Measurements from ENCODE around the gene PEX7.

DNA sequence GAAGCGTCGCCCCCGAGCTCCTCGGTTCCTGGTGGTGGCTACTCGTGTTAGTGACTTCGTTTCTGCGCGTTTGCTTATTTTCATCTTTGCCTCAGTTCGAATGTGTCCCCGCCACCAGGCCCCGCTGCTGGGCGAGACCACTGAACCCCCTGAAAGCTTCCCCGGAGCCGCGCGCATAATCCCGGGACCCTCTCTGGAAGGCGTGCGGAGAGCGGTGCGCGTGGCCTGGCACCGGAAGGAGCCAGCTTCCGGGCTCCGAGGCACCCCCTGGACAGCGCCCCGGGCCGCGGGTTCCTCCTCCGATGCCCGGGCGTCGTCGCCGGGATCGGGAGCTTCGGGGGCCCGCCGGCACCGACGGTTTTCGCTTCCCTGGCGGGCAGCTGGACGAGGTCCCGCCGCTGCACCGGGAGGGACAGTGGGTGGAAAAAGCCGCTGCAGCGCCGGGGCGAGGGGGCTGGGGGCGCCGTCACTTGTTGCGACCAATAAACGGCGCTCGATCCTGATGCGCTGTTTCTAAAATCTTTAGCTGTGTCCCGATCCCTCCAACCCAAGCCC lies 99.1 kb downstream of the PEX7 start:
- TF ChIP-seq, protein P1, sequence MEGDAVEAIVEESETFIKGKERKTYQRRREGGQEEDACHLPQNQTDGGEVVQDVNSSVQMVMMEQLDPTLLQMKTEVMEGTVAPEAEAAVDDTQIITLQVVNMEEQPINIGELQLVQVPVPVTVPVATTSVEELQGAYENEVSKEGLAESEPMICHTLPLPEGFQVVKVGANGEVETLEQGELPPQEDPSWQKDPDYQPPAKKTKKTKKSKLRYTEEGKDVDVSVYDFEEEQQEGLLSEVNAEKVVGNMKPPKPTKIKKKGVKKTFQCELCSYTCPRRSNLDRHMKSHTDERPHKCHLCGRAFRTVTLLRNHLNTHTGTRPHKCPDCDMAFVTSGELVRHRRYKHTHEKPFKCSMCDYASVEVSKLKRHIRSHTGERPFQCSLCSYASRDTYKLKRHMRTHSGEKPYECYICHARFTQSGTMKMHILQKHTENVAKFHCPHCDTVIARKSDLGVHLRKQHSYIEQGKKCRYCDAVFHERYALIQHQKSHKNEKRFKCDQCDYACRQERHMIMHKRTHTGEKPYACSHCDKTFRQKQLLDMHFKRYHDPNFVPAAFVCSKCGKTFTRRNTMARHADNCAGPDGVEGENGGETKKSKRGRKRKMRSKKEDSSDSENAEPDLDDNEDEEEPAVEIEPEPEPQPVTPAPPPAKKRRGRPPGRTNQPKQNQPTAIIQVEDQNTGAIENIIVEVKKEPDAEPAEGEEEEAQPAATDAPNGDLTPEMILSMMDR (conservative IDR thresholded peaks at IDR 0.05 in 1 of 2, IDR thresholded peaks at IDR 0.05 in 1 of 2; ENCODE audit: low read depth in 1 of 2, low read length in 2 of 2) = no peak
- peak; percentile 46 for TF ChIP-seq EZH2 (IDR thresholded peaks at IDR 0.05; ENCODE audit: low read length, missing control alignments)

Data from fibroblast of lung (primary cell).